IMR-90 (cell line): ENCODE results near the gene DNMT3A. TPM values are rescaled to one million over a fixed set of nuclear protein-coding genes. Genes with fewer than 3 reads are reported as not detected.

Experiments used
- ATAC-seq: fragments of 200-7000 bp; cut with Tn5 transposase; 2 replicates; pipeline ENCODE4 v1.9.1; 2020; ENCODE audit warnings: low read depth, mild to moderate bottlenecking, moderate library complexity
- BruUV-seq: library from RNA; stranded (reverse); fragments of 400-500 nt; replicated peaks from 2 replicates; lab custom pipeline; 2021; lab: Mats Ljungman, UMichigan
- CTCF ChIA-PET: fragments of 300-600 bp; formaldehyde crosslinking; extraction: SDS; loops from one replicate; lab custom pipeline; 2021; ENCODE audit warnings: antibody characterized with exemption; lab: Yijun Ruan, JAX
- POLR2A ChIA-PET: fragments of 300-600 bp; sonication (Branson Sonifier 250); formaldehyde crosslinking; loops from one replicate; lab custom pipeline; 2022; ENCODE audit warnings: antibody characterized with exemption; ENCODE audit not compliant: unreplicated experiment; lab: Charles Lee
- DNase-seq: peaks from one replicate; pipeline ENCODE4 v3.0.0; 2013
- H2AFZ ChIP-seq: replicated peaks from 2 replicates; pipeline ENCODE3; 2013; ENCODE audit warnings: low read length, mild to moderate bottlenecking; ENCODE audit not compliant: poor library complexity
- H2AK5ac ChIP-seq: 2 replicates; pipeline ENCODE4 v1.6.1; 2013; ENCODE audit warnings: low read depth, low read length, inconsistent platforms
- H2AK9ac ChIP-seq: replicated peaks from 2 replicates; pipeline ENCODE3; 2013; ENCODE audit warnings: mild to moderate bottlenecking, low read depth, low read length, moderate library complexity; ENCODE audit not compliant: poor library complexity
- H2BK120ac ChIP-seq: 2 replicates; pipeline ENCODE4 v1.6.1; 2013; ENCODE audit warnings: low read depth, low read length, inconsistent platforms
- H2BK15ac ChIP-seq: 3 replicates; pipeline ENCODE4 v1.6.1; 2013; ENCODE audit warnings: low read depth, low read length, inconsistent platforms
- H2BK20ac ChIP-seq: 2 replicates; pipeline ENCODE4 v1.6.1; 2013; ENCODE audit warnings: low read depth, mild to moderate bottlenecking, inconsistent platforms, low read length, moderate library complexity
- H2BK5ac ChIP-seq: 2 replicates; pipeline ENCODE4 v1.6.1; 2013; ENCODE audit warnings: mild to moderate bottlenecking, low read depth, low read length, inconsistent platforms; ENCODE audit not compliant: poor library complexity, severe bottlenecking
- H3K14ac ChIP-seq: replicated peaks from 2 replicates; pipeline ENCODE4 v1.6.1; 2013; ENCODE audit warnings: low read depth, low read length, inconsistent platforms
- H3K18ac ChIP-seq: 2 replicates; pipeline ENCODE4 v1.6.1; 2013; ENCODE audit warnings: low read depth, low read length, control low read depth
- H3K23ac ChIP-seq: 2 replicates; pipeline ENCODE4 v1.6.1; 2013; ENCODE audit warnings: low read depth, low read length, inconsistent platforms
- H3K27ac ChIP-seq: 2 replicates; pipeline ENCODE4 v1.5.1; 2013; ENCODE audit warnings: mild to moderate bottlenecking, control low read depth, low read length; ENCODE audit not compliant: insufficient read depth
- H3K27me3 ChIP-seq: 2 replicates; pipeline ENCODE4 v1.6.1; 2013; ENCODE audit warnings: low read length; ENCODE audit not compliant: control insufficient read depth, insufficient read depth
- H3K36me3 ChIP-seq: 2 replicates; pipeline ENCODE4 v1.6.1; 2013; ENCODE audit warnings: low read length, mixed read lengths; ENCODE audit not compliant: control insufficient read depth, insufficient read depth
- H3K4ac ChIP-seq: 2 replicates; pipeline ENCODE4 v1.6.1; 2013; ENCODE audit warnings: low read depth, low read length, inconsistent platforms
- H3K4me1 ChIP-seq: 2 replicates; pipeline ENCODE4 v1.6.1; 2013; ENCODE audit warnings: low read length, mixed read lengths; ENCODE audit not compliant: control insufficient read depth, insufficient read depth
- H3K4me2 ChIP-seq: 2 replicates; pipeline ENCODE4 v1.6.1; 2013; ENCODE audit warnings: low read depth, mild to moderate bottlenecking, control low read depth, low read length, moderate library complexity
- H3K4me3 ChIP-seq: 2 replicates; pipeline ENCODE4 v1.5.1; 2013; ENCODE audit warnings: low read depth, mild to moderate bottlenecking, control low read depth, low read length, moderate library complexity; ENCODE audit not compliant: insufficient read depth
- H3K56ac ChIP-seq: 2 replicates; pipeline ENCODE4 v1.6.1; 2013; ENCODE audit warnings: low read length, inconsistent platforms; ENCODE audit not compliant: insufficient read depth; ENCODE audit errors: extremely low read depth
- H3K79me1 ChIP-seq, 2 experiments: 2 replicates each; pipeline ENCODE4 v1.6.1; 2013; ENCODE audit warnings: low read length in 2 of 2, inconsistent platforms in 1 of 2, low read depth in 1 of 2
- H3K9ac ChIP-seq: 2 replicates; pipeline ENCODE4 v1.6.1; 2013; ENCODE audit warnings: low read depth, low read length, control low read depth
- H3K9me1 ChIP-seq: 2 replicates; pipeline ENCODE4 v1.6.1; 2013; ENCODE audit warnings: low read length, inconsistent platforms; ENCODE audit not compliant: insufficient read depth
- H3K9me3 ChIP-seq: 2 replicates; pipeline ENCODE4 v1.6.1; 2013; ENCODE audit warnings: low read length; ENCODE audit not compliant: control insufficient read depth, insufficient read depth
- H4K20me1 ChIP-seq: 2 replicates; pipeline ENCODE4 v1.6.1; 2013; ENCODE audit warnings: low read length, inconsistent platforms; ENCODE audit not compliant: insufficient read depth
- H4K5ac ChIP-seq: 2 replicates; pipeline ENCODE4 v1.6.1; 2013; ENCODE audit warnings: mild to moderate bottlenecking, low read depth, low read length, control low read depth
- H4K8ac ChIP-seq, 2 experiments: 2 replicates each; pipeline ENCODE4 v1.6.1; 2013; ENCODE audit warnings: low read depth in 2 of 2, low read length in 2 of 2, control low read depth in 1 of 2, inconsistent platforms in 1 of 2
- H4K91ac ChIP-seq: 2 replicates; pipeline ENCODE4 v1.6.1; 2013; ENCODE audit warnings: low read depth, low read length, inconsistent platforms; ENCODE audit not compliant: insufficient read depth
- CEBPB ChIP-seq: IDR thresholded peaks from 2 replicates; pipeline ENCODE4 v1.6.1; 2012; ENCODE audit warnings: low read depth, low read length, improper control_type of control experiment
- NFE2L2 ChIP-seq: fragments of 150-350 bp; IDR thresholded peaks from 2 replicates; pipeline ENCODE4 v1.6.1; 2016; ENCODE audit warnings: low read depth, mild to moderate bottlenecking, low read length
- SMC3 ChIP-seq: fragments of 150-350 bp; IDR thresholded peaks from 2 replicates; pipeline ENCODE4 v1.6.1; 2016; ENCODE audit warnings: low read depth, mild to moderate bottlenecking, antibody characterized with exemption, low read length, moderate library complexity
- WGBS, 2 experiments: methylation state at CpG; one replicate each; pipeline versions ENCODE4 v1.1.5 to v1.1.7; 2013; ENCODE audit warnings: missing lambda C conversion rate in 2 of 2; ENCODE audit not compliant: insufficient read length in 1 of 2; ENCODE audit errors: extremely low coverage in 2 of 2; 5-methylcytosine and 5-hydroxymethylcytosine counted together
- dilution Hi-C: fragments of 300-500 bp; cut with HindIII; formaldehyde crosslinking; loops from one replicate; pipeline ENCODE4 v1.14.3; 2018; ENCODE audit warnings: low sequenced_read_pairs; ENCODE audit not compliant: unreplicated experiment
- in situ Hi-C: fragments of 300-500 bp; cut with MboI; formaldehyde crosslinking; loops from 3 replicates; pipeline ENCODE4 v1.14.3; 2019; ENCODE audit warnings: low sequenced_read_pairs, inconsistent platforms, mixed read lengths
- intact Hi-C: fragments of 100-400 bp; cut with micrococcal nuclease; formaldehyde crosslinking; loops from 2 replicates; pipeline ENCODE4 v1.10.0; 2022
- polyA plus RNA-seq, 3 experiments: library from polyadenylated mRNA; depleted of rRNA; stranded (reverse); fragments of >200 nt; gene quantifications; 2 replicates each; pipeline ENCODE4 v1.2.3, GENCODE V29; 2012; ENCODE audit warnings: low replicate concordance in 1 of 3
- total RNA-seq: library from RNA; depleted of rRNA; stranded (reverse); fragments of >200 nt; gene quantifications from 2 replicates; pipeline ENCODE4 v1.2.3, GENCODE V29; 2012
- TF ChIP-seq, protein P1 (sequence below): conservative IDR thresholded peaks from 2 replicates; pipeline ENCODE4 v1.5.1; 2012; ENCODE audit warnings: mild to moderate bottlenecking, low read depth, low read length, improper control_type of control experiment

The DNMT3A gene
- total and polyA plus RNA-seq, 2 of the 4 experiments (the other 2 are of a cell fraction) = 4.4 to 9.7 TPM

DNA sequence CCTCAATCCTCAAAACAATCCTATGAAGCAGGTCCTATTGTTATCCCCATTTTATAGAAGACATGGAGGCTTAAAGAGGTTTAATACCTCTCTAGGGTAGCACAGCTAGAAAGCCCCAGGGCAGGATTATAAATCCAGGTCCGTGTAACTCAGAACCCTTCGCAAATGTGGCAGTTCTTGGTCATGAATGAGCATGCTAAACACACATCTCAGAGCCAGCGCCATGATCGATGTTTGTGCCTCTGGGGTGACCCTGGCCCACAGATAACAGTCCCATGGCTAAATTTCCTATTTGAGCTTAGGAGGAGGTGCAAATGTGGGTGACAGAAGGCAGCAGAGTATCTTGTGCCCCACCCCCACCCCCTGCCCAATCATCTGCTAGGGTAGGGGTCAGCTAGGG, 17.5 kb downstream of the DNMT3A start:
- dilution Hi-C loops = no loop called here

More for the DNA sequence above, 17.5 kb downstream of the DNMT3A start:
- no TSS peak for BruUV-seq
- Histone ChIP-seq H4K91ac (no peak overlapping the region), H2AK5ac (no peak overlapping the region), H3K27me3 (no peaks in the 10 kb centered on the region), H2BK5ac (no peak overlapping the region), H2BK120ac (no peak overlapping the region), H3K9ac (no peak overlapping the region), H3K27ac (no peak overlapping the region), H3K4me2 (no peak overlapping the region), H3K4me1 (peaks cover 11% of the 10 kb centered on the region), H3K14ac (no peak overlapping the region), H3K23ac (no peak overlapping the region), H2BK15ac (no peak overlapping the region), H4K20me1 (peaks cover 43% of the 10 kb centered on the region), H3K79me1 (peaks cover 20 to 31% of the 10 kb centered on the region in 2 experiments), H4K5ac (no peak overlapping the region), H2AFZ (no peak overlapping the region), H3K4me3 (no peak overlapping the region), H3K18ac (no peak overlapping the region), H4K8ac (no peak overlapping the region), H2AK9ac (no peak overlapping the region), H3K9me1 (peaks cover 7% of the 10 kb centered on the region; the same call in 1 of the 2 replicates), H3K4ac (no peak overlapping the region), H3K36me3 (peaks cover 11% of the 10 kb centered on the region), H2BK20ac (no peak overlapping the region), H3K56ac (no peak overlapping the region), H3K9me3 (peaks cover 8% of the 10 kb centered on the region)
- DNase-seq = no peak
- TF ChIP-seq, protein P1, sequence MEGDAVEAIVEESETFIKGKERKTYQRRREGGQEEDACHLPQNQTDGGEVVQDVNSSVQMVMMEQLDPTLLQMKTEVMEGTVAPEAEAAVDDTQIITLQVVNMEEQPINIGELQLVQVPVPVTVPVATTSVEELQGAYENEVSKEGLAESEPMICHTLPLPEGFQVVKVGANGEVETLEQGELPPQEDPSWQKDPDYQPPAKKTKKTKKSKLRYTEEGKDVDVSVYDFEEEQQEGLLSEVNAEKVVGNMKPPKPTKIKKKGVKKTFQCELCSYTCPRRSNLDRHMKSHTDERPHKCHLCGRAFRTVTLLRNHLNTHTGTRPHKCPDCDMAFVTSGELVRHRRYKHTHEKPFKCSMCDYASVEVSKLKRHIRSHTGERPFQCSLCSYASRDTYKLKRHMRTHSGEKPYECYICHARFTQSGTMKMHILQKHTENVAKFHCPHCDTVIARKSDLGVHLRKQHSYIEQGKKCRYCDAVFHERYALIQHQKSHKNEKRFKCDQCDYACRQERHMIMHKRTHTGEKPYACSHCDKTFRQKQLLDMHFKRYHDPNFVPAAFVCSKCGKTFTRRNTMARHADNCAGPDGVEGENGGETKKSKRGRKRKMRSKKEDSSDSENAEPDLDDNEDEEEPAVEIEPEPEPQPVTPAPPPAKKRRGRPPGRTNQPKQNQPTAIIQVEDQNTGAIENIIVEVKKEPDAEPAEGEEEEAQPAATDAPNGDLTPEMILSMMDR = no peak
- TF ChIP-seq NFE2L2 (no peak), CEBPB (no peak), SMC3 (no peak)
- ATAC-seq = no peak
- intact Hi-C loops (no loop called here), in situ Hi-C loops (no loop called here)
- 55% methylated on average over 2 of the region's 4 CpGs; no CpG with 5 or more reads in 1 of the 2 experiments for WGBS, 2 experiments
- POLR2A ChIA-PET = no interaction called here
- CTCF ChIA-PET = interaction anchor here (1.7 kb wide), 1 partner anchor 38 kb away, joined by 4 read pairs; no protein-coding TSS in a partner anchor
